Panc1 (cell line): ENCODE data around the gene SNX2. TPM values are rescaled to one million over a fixed set of nuclear protein-coding genes. Genes with fewer than 3 reads are reported as not detected.

Source experiments
- ATAC-seq: fragments of 200-7000 bp; cut with Tn5 transposase; 2 replicates; pipeline ENCODE4 v1.9.1; 2020; ENCODE audit warnings: mild to moderate bottlenecking, moderate library complexity
- BruUV-seq: library from RNA; stranded (reverse); fragments of 400-500 nt; replicated peaks from 2 replicates; lab custom pipeline; 2021; lab: Mats Ljungman, UMichigan
- CTCF ChIA-PET: fragments of 300-600 bp; sonication (Branson Sonifier 250); formaldehyde crosslinking; loops from one replicate; lab custom pipeline; 2022; ENCODE audit warnings: antibody characterized with exemption; lab: Charles Lee
- POLR2A ChIA-PET: fragments of 300-600 bp; sonication (Branson Sonifier 250); formaldehyde crosslinking; loops from one replicate; lab custom pipeline; 2022; ENCODE audit warnings: antibody characterized with exemption; lab: Charles Lee
- DNase-seq: peaks from one replicate; pipeline ENCODE4 v3.0.0-alpha.2; 2010; ENCODE audit warnings: low read depth, low spot score
- H3K27ac ChIP-seq: 2 replicates; pipeline ENCODE4 v1.5.1; 2011; ENCODE audit warnings: mild to moderate bottlenecking, low read length, inconsistent platforms
- H3K27me3 ChIP-seq: fragments of 200-500 bp; sonication (Bioruptor generic); 2 replicates; pipeline ENCODE4 v1.6.0; 2014; ENCODE audit warnings: low read length, inconsistent platforms; ENCODE audit not compliant: control insufficient read depth, insufficient read depth
- H3K36me3 ChIP-seq: fragments of 200-500 bp; sonication (Bioruptor generic); 2 replicates; pipeline ENCODE4 v1.5.1; 2014; ENCODE audit warnings: inconsistent platforms, mild to moderate bottlenecking, low read length, moderate library complexity; ENCODE audit not compliant: control insufficient read depth, insufficient read depth
- H3K4me1 ChIP-seq: 2 replicates; pipeline ENCODE4 v1.5.1; 2011; ENCODE audit warnings: inconsistent platforms, mild to moderate bottlenecking, low read length, moderate library complexity; ENCODE audit not compliant: control insufficient read depth, insufficient read depth
- H3K4me3 ChIP-seq, 2 experiments: 2 replicates each; pipeline ENCODE4 v1.5.1; 2011 to 2012; ENCODE audit warnings: low read depth in 2 of 2, low read length in 2 of 2, mild to moderate bottlenecking in 2 of 2, inconsistent platforms in 1 of 2, moderate library complexity in 1 of 2
- H3K9me3 ChIP-seq: fragments of 200-500 bp; sonication (Bioruptor generic); 2 replicates; pipeline ENCODE4 v1.5.1; 2014; ENCODE audit warnings: low read depth, mild to moderate bottlenecking, inconsistent platforms, low read length, moderate library complexity; ENCODE audit not compliant: control insufficient read depth, insufficient read depth
- CTCF ChIP-seq: fragments of 450-650 bp; IDR thresholded peaks from 2 replicates; pipeline ENCODE4 v1.5.1; 2017; ENCODE audit warnings: mild to moderate bottlenecking
- POLR2AphosphoS5 ChIP-seq: IDR thresholded peaks from 2 replicates; pipeline ENCODE4 v1.6.1; 2012; ENCODE audit warnings: mild to moderate bottlenecking, low read depth, low read length, moderate library complexity
- REST ChIP-seq, 2 experiments: IDR thresholded peaks; 2 replicates each; pipeline ENCODE4 v1.6.1; 2011 to 2012; ENCODE audit warnings: low read depth in 2 of 2, control low read depth in 1 of 2, low read length in 1 of 2, mild to moderate bottlenecking in 1 of 2, moderate library complexity in 1 of 2; ENCODE audit not compliant: insufficient read depth in 1 of 2
- SIN3A ChIP-seq: IDR thresholded peaks from 2 replicates; pipeline ENCODE4 v1.6.1; 2012; ENCODE audit warnings: low read depth, mild to moderate bottlenecking, low read length, moderate library complexity, borderline replicate concordance; ENCODE audit not compliant: insufficient read depth
- TCF7L2 ChIP-seq: IDR thresholded peaks from 2 replicates; pipeline ENCODE4 v1.6.1; 2011; ENCODE audit warnings: mild to moderate bottlenecking, low read depth, low read length, inconsistent platforms
- in situ Hi-C: cut with HindIII; loops from 2 replicates; pipeline ENCODE4 v1.10.0; 2016; ENCODE audit warnings: low sequenced_read_pairs, low pct_unique_long_range_greater_than_20kb
- intact Hi-C: fragments of 100-400 bp; cut with micrococcal nuclease; formaldehyde crosslinking; loops from one replicate; pipeline ENCODE4 v1.10.0; 2022; ENCODE audit not compliant: unreplicated experiment
- total RNA-seq: library from RNA; stranded (reverse); gene quantifications from one replicate; pipeline ENCODE4 v1.2.1, GENCODE V29; 2021; ENCODE audit not compliant: unreplicated experiment

The SNX2 gene
- total RNA-seq, 1 experiment from 2014 or later: 66.8 TPM

- DNase-seq (no peak), ATAC-seq (no peak)
- Histone ChIP-seq H3K36me3 (no peaks in the 10 kb centered on the region), H3K4me1 (peaks cover 7% of the 10 kb centered on the region; the same call in 1 of the 2 replicates), H3K4me3 (no peak overlapping the region), H3K27me3 (no peaks in the 10 kb centered on the region), H3K9me3 (peaks cover 4% of the 10 kb centered on the region; the same call in 1 of the 2 replicates), H3K27ac (no peak overlapping the region)
- ChIA-PET POLR2A (interaction anchor here (0.5 kb wide), 1 partner anchor 68 kb away, joined by 8 read pairs; no protein-coding TSS in a partner anchor), CTCF (no interaction called here)
- no TSS peak for BruUV-seq
- intact Hi-C loops (no loop called here), in situ Hi-C loops (no loop called here)
- TF ChIP-seq CTCF (no peak), POLR2AphosphoS5 (no peak), TCF7L2 (no peak), SIN3A (no peak), REST (IDR thresholded peaks at IDR 0.05; ENCODE audit: insufficient read depth in 1 of 2, low read depth in 2 of 2, low read length in 1 of 2) (no peak)
Measured at GRCh38 chr5:122781465-122781864, 6.6 kb downstream of the SNX2 start.

GRCh38 chr5:122785294-122785693 lies 10.4 kb downstream of the SNX2 start:
- ATAC-seq (no peak), DNase-seq (no peak)
- Histone ChIP-seq H3K27me3 (no peaks in the 10 kb centered on the region), H3K9me3 (peaks cover 4% of the 10 kb centered on the region; the same call in 1 of the 2 replicates), H3K4me3 (no peak overlapping the region), H3K36me3 (no peaks in the 10 kb centered on the region), H3K4me1 (no peaks in the 10 kb centered on the region; the same call in 1 of the 2 replicates), H3K27ac (no peak overlapping the region)
- in situ Hi-C loops (no loop called here), intact Hi-C loops (no loop called here)
- ChIA-PET POLR2A (no interaction called here), CTCF (no interaction called here)
- no peak for TF ChIP-seq CTCF
- TF ChIP-seq POLR2AphosphoS5: no peak
- no peak for TF ChIP-seq SIN3A
- no peak for TF ChIP-seq REST (IDR thresholded peaks at IDR 0.05; ENCODE audit: insufficient read depth in 1 of 2, low read depth in 2 of 2, low read length in 1 of 2)
- TF ChIP-seq TCF7L2: no peak
- no TSS peak for BruUV-seq
